Neural cell (in vitro differentiated cells): ENCODE results near the gene MS4A2. TPM values are rescaled to one million over a fixed set of nuclear protein-coding genes. Genes with fewer than 3 reads are reported as not detected.

Experiments
- H2AFZ ChIP-seq: fragments of 200-600, 300-800 bp; sonication (generic), shearing (Covaris generic); 2 replicates; pipeline ENCODE4 v1.6.0; 2014; ENCODE audit warnings: low read depth, mild to moderate bottlenecking, antibody characterized with exemption, low read length, moderate library complexity
- H3F3A ChIP-seq: fragments of 200-600 bp; shearing (Covaris generic); 2 replicates; pipeline ENCODE4 v1.6.1; 2016; ENCODE audit warnings: mild to moderate bottlenecking, moderate library complexity, mixed read lengths, antibody characterized with exemption, low read length; ENCODE audit not compliant: insufficient read depth, poor library complexity, severe bottlenecking
- H3K27ac ChIP-seq: fragments of 200-600, 300-800 bp; sonication (generic), shearing (Covaris generic); 2 replicates; pipeline ENCODE4 v1.5.1; 2014; ENCODE audit warnings: mild to moderate bottlenecking, low read length, moderate library complexity
- H3K27me3 ChIP-seq: fragments of 300-800, 200-600 bp; sonication (generic), shearing (Covaris generic); 2 replicates; pipeline ENCODE4 v1.6.0; 2014; ENCODE audit warnings: mild to moderate bottlenecking, low read depth, low read length, moderate library complexity; ENCODE audit not compliant: insufficient read depth
- H3K36me3 ChIP-seq: fragments of 300-800, 200-600 bp; sonication (generic), shearing (Covaris generic); 2 replicates; pipeline ENCODE4 v1.5.1; 2014; ENCODE audit warnings: mild to moderate bottlenecking, antibody characterized with exemption, low read length, moderate library complexity; ENCODE audit not compliant: insufficient read depth
- H3K4me2 ChIP-seq: fragments of 300-800, 200-600 bp; sonication (generic), shearing (Covaris generic); 2 replicates; pipeline ENCODE4 v1.6.0; 2014; ENCODE audit warnings: mild to moderate bottlenecking, low read length
- H3K4me3 ChIP-seq: fragments of 300-800, 200-600 bp; sonication (generic), shearing (Covaris generic); 2 replicates; pipeline ENCODE4 v1.5.1; 2014; ENCODE audit warnings: mild to moderate bottlenecking, low read length, moderate library complexity
- H3K79me2 ChIP-seq: fragments of 200-600 bp; shearing (Covaris generic); replicated peaks from 2 replicates; pipeline ENCODE4 v1.6.0; 2014; ENCODE audit warnings: mild to moderate bottlenecking, low read length, moderate library complexity; ENCODE audit not compliant: insufficient read depth
- H3K9ac ChIP-seq: fragments of 300-800, 200-600 bp; sonication (generic), shearing (Covaris generic); 2 replicates; pipeline ENCODE4 v1.6.1; 2016; ENCODE audit warnings: mild to moderate bottlenecking, low read length, mixed read lengths
- H3K9me2 ChIP-seq: fragments of 200-600 bp; shearing (Covaris generic); 2 replicates; pipeline ENCODE4 v1.6.1; 2016; ENCODE audit warnings: mild to moderate bottlenecking, low read length, mixed read lengths; ENCODE audit not compliant: insufficient read depth
- H3K9me3 ChIP-seq: fragments of 200-600, 300-800 bp; sonication (generic), shearing (Covaris generic); 2 replicates; pipeline ENCODE4 v1.6.1; 2016; ENCODE audit warnings: mild to moderate bottlenecking, mixed run types, low read length, moderate library complexity, mixed read lengths
- H4K20me1 ChIP-seq: fragments of 200-600 bp; shearing (Covaris generic); 2 replicates; pipeline ENCODE4 v1.6.1; 2016; ENCODE audit warnings: mild to moderate bottlenecking, mixed run types; ENCODE audit not compliant: insufficient read depth
- CTCF ChIP-seq: fragments of 450-650 bp; IDR thresholded peaks from 2 replicates; pipeline ENCODE4 v1.5.1; 2014; ENCODE audit warnings: antibody characterized with exemption, mild to moderate bottlenecking, moderate library complexity; ENCODE audit not compliant: poor library complexity, severe bottlenecking
- EP300 ChIP-seq: fragments of 450-650 bp; conservative IDR thresholded peaks from 2 replicates; pipeline ENCODE4 v1.6.1; 2014; ENCODE audit warnings: antibody characterized with exemption, mild to moderate bottlenecking, moderate library complexity; ENCODE audit not compliant: poor library complexity, severe bottlenecking
- EZH2 ChIP-seq: fragments of 200-600, 300-800 bp; shearing (Covaris generic), sonication (generic); IDR thresholded peaks from 2 replicates; pipeline ENCODE4 v1.6.1; 2014; ENCODE audit warnings: antibody characterized with exemption, low read length, borderline replicate concordance, mild to moderate bottlenecking; ENCODE audit not compliant: insufficient read depth, poor library complexity, severe bottlenecking
- MXI1 ChIP-seq: fragments of 450-650 bp; conservative IDR thresholded peaks from 2 replicates; pipeline ENCODE4 v1.6.1; 2014; ENCODE audit warnings: antibody characterized with exemption, mild to moderate bottlenecking; ENCODE audit not compliant: poor library complexity, severe bottlenecking
- POLR2AphosphoS5 ChIP-seq: IDR thresholded peaks from 2 replicates; pipeline ENCODE4 v1.6.1; 2012
- RAD21 ChIP-seq: fragments of 450-650 bp; conservative IDR thresholded peaks from 2 replicates; pipeline ENCODE4 v1.6.1; 2014; ENCODE audit warnings: antibody characterized with exemption, mild to moderate bottlenecking, moderate library complexity
- REST ChIP-seq: IDR thresholded peaks from 2 replicates; pipeline ENCODE4 v1.6.1; 2012; ENCODE audit warnings: borderline replicate concordance
- SMC3 ChIP-seq: fragments of 450-650 bp; conservative IDR thresholded peaks from 2 replicates; pipeline ENCODE4 v1.6.1; 2014; ENCODE audit warnings: antibody characterized with exemption, mild to moderate bottlenecking, moderate library complexity; ENCODE audit not compliant: poor library complexity
- TAF1 ChIP-seq: IDR thresholded peaks from 2 replicates; pipeline ENCODE4 v1.6.1; 2012; ENCODE audit warnings: low read depth
- polyA plus RNA-seq: library from polyadenylated mRNA; depleted of rRNA; stranded (reverse); fragments of >200 nt; gene quantifications from 2 replicates; pipeline ENCODE4 v1.2.3, GENCODE V29; 2014

The MS4A2 gene
- polyA plus RNA-seq, 1 donor from 2014 or later: not detected

- Histone ChIP-seq H3K27me3 (no peaks in the 10 kb centered on the region), H3K9me2 (no peaks in the 10 kb centered on the region), H3K79me2 (no peaks in the 10 kb centered on the region), H3K27ac (no peak overlapping the region), H3K36me3 (no peaks in the 10 kb centered on the region), H4K20me1 (no peaks in the 10 kb centered on the region), H3K4me2 (no peak overlapping the region), H3F3A (no peaks in the 10 kb centered on the region), H3K4me3 (no peak overlapping the region), H3K9me3 (no peaks in the 10 kb centered on the region), H3K9ac (no peak overlapping the region), H2AFZ (no peak overlapping the region)
- TF ChIP-seq SMC3: no peak
- no peak for TF ChIP-seq REST
- TF ChIP-seq MXI1: no peak
- no peak for TF ChIP-seq POLR2AphosphoS5
- no peak for TF ChIP-seq EZH2
Observed at GRCh38 chr11:60121264-60121663, 32.8 kb downstream of the MS4A2 start.

GRCh38 chr11:60122414-60123036 is 34.1 kb downstream of the MS4A2 start:
- Histone ChIP-seq H3K27me3 (no peaks in the 10 kb centered on the region), H3K9ac (no peak overlapping the region), H3K27ac (no peak overlapping the region), H3K4me2 (no peak overlapping the region), H2AFZ (no peak overlapping the region), H3F3A (no peaks in the 10 kb centered on the region), H3K9me3 (no peaks in the 10 kb centered on the region), H4K20me1 (no peaks in the 10 kb centered on the region), H3K9me2 (no peaks in the 10 kb centered on the region), H3K36me3 (no peaks in the 10 kb centered on the region), H3K79me2 (no peaks in the 10 kb centered on the region), H3K4me3 (no peak overlapping the region)
- TF ChIP-seq CTCF: no peak
- no peak for TF ChIP-seq RAD21
- no peak for TF ChIP-seq TAF1
- no peak for TF ChIP-seq EP300
- TF ChIP-seq SMC3: no peak
- no peak for TF ChIP-seq EZH2
- no peak for TF ChIP-seq REST
- TF ChIP-seq MXI1: no peak
- TF ChIP-seq POLR2AphosphoS5: no peak
